Eye (tissue), 1 donor: ENCODE data around the gene METAP1D.

Experiments
- DNase-seq: peaks from one replicate; pipeline ENCODE4 v3.0.0-alpha.2; 2015

METAP1D gene

GRCh38 chr2:171999161-171999560 lies 592 bp upstream of the METAP1D start:
- no peak for DNase-seq

GRCh38 chr2:172000696-172001361 lies 1.1 kb downstream of the METAP1D start:
- no peak for DNase-seq

GRCh38 chr2:172007372-172007771 lies 7.6 kb downstream of the METAP1D start:
- DNase-seq: no peak

GRCh38 chr2:172009823-172010222 lies 10.1 kb downstream of the METAP1D start:
- DNase-seq: no peak

GRCh38 chr2:172011812-172012575 lies 12.2 kb downstream of the METAP1D start:
- peak; percentile 63 for DNase-seq

- DNase-seq: peak; percentile 82
These were observed 13.1 kb downstream of the METAP1D start for GRCh38 chr2:172012677-172013391.

- peak; percentile 61 for DNase-seq
These were observed 13.6 kb downstream of the METAP1D start for GRCh38 chr2:172013396-172013795.

GRCh38 chr2:172021074-172021931 lies 21.6 kb downstream of the METAP1D start:
- DNase-seq: no peak

GRCh38 chr2:172021955-172022354 lies 22.2 kb downstream of the METAP1D start:
- DNase-seq: peak; percentile 56

- DNase-seq: no peak
These were observed 31.8 kb downstream of the METAP1D start for GRCh38 chr2:172031536-172031935.

GRCh38 chr2:172038121-172038520 lies 38.4 kb downstream of the METAP1D start:
- no peak for DNase-seq

- DNase-seq: no peak
These were observed 38.9 kb downstream of the METAP1D start for GRCh38 chr2:172038604-172039003.

- peak; percentile 28 for DNase-seq
These were observed 39.4 kb downstream of the METAP1D start for GRCh38 chr2:172039011-172039704.

- no peak for DNase-seq
These were observed 40.6 kb downstream of the METAP1D start for GRCh38 chr2:172040311-172040710.

- no peak for DNase-seq
These were observed 46.4 kb downstream of the METAP1D start for GRCh38 chr2:172046080-172046678.

- no peak for DNase-seq
These were observed 47.3 kb downstream of the METAP1D start for GRCh38 chr2:172046866-172047565.

- no peak for DNase-seq
These were observed 48.1 kb downstream of the METAP1D start for GRCh38 chr2:172047566-172048507.

GRCh38 chr2:172048508-172049503 lies 49.1 kb downstream of the METAP1D start:
- DNase-seq: no peak
